ENCODE data around the gene TRIP13.

Gene TRIP13

DNA sequence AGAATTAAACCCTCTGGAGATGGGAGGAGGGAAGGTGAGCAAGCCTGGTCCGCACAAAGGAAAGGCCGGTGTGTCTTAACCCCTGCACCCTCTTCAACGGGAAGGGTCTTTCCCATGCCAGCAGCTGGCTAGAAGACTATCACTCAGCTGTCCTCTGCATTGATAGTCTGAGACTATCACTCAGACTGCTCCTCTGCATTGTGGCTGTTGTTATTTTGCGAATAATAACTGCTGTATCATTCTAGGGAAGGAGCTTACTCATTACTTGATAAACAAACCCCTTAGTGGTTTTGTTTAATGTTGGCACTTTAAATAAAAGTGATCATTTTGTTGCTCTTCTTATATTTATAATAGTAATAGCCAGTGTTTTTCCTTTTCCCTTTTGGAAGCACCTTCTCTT is 8.1 kb downstream of the TRIP13 start:
- no peak for TF ChIP-seq CTCF (IDR thresholded peaks at IDR 0.05)

- TF ChIP-seq CTCF (IDR thresholded peaks at IDR 0.05), result no peak
Measured at GRCh38 chr5:902129-902916, 9.6 kb downstream of the TRIP13 start.

DNA sequence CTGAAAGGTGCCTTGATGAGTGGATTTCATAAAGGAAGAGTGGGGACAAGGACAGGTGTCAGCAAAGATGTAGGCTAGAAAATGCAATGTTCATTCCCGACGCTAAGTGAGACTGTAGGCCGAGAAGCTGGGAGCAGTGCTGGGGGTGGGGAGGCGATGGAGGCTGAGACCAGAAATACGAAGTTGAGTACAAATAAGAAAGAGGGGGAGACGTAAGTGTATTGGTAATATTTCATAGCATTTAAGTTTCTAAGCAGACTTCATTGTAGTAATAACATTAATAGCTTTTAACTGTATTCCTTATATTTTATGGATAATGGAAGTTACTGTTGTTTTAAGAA is 11.0 kb downstream of the TRIP13 start:
- TF ChIP-seq CTCF (IDR thresholded peaks at IDR 0.05), result no peak

GRCh38 chr5:905139-905642 is 12.5 kb downstream of the TRIP13 start:
- TF ChIP-seq CTCF (IDR thresholded peaks at IDR 0.05), result no peak

DNA sequence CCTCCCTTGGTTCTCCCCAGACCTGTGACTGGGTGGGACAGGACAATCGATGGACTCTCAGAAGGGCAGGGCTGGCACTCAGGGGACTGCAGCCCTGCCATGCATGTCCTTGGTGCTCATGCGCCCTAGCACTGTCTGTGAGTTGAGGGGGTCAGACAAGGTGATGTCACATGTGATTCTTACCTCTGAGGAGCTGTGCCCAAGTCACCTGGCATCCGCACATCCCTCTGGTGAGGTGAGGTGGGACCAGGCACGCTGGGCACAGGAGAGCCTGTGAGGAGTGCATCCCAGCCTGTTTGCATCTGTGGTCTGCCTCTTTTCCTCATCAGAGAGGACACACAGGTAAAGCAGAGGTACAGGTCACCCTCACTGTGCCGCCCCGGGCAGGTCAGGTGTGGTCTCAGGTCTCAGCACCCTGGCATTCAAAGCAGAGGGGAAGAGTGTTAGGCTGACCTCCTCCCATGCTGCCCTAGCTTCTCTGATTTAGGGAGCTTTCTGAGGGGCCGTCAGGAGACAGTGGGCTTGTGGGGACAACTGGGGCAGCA is 14.8 kb downstream of the TRIP13 start:
- TF ChIP-seq CTCF (IDR thresholded peaks at IDR 0.05), result no peak

DNA sequence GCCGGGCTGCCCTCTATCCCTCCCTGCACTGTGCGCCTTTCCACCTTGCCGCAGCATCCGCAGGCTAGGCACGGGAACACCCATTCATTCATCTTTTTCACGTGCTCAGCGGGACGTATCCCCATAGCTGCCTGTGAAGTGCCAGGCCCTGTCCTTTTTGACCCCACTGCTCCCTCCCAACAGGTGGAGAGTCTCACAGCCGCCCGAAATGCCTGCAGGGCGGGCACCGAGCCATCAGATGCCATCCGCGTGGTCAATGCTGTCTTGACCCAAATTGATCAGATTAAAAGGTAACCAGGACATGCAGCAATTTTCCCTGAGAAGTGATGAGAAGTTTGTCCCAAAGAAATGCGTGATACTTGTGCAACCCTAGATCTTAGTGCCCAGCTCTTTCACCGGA is 15.5 kb downstream of the TRIP13 start:
- TF ChIP-seq CTCF (IDR thresholded peaks at IDR 0.05), result no peak

DNA sequence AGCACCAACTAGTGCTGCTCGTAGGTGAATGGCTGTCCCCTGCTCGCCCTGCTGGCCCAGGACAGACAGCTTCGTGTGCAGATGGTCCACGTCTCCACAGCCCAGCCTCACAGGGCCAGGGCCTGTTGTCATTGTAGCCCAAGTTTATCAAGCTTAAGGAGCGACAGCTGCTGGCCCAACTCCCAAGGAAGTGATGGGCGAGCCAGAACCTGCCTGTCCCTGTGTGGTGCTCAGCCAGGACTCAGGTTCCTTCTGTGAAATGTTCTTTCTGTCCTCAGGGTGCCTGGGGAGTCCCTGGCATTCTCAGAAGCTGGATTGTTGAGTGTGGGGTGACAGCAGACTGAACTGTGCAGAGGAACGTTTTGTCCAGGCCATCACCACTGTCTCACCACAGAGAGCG is 16.4 kb downstream of the TRIP13 start:
- TF ChIP-seq CTCF (IDR thresholded peaks at IDR 0.05), result no peak
